ENCODE measurements around the gene ZEB1.

Gene ZEB1

GRCh38 chr10:31418481-31418880, 99.5 kb downstream of the ZEB1 start:
- H3K4me2 ChIP-seq (ENCODE audit: low read length): no peak overlapping the region
- no peaks in the 10 kb centered on the region for H4K20me1 ChIP-seq (ENCODE audit: control insufficient read depth, insufficient read depth, low read depth, low read length)
- H3K9me2 ChIP-seq (replicated peaks; ENCODE audit: control insufficient read depth, low read length): no peaks in the 10 kb centered on the region
- H3K4me3 ChIP-seq (ENCODE audit: low read length): no peak overlapping the region
- H3K79me2 ChIP-seq (ENCODE audit: control insufficient read depth, low read length): peaks cover 88% of the 10 kb centered on the region
- H3F3A ChIP-seq (ENCODE audit: control insufficient read depth, insufficient read depth): no peaks in the 10 kb centered on the region
- no peaks in the 10 kb centered on the region for H3K9me3 ChIP-seq (ENCODE audit: control insufficient read depth, insufficient read depth, low read length)
- no peaks in the 10 kb centered on the region for H3K36me3 ChIP-seq (ENCODE audit: control insufficient read depth, low read length)
- no peak for TF ChIP-seq CTCF (IDR thresholded peaks at IDR 0.05; ENCODE audit: low read depth, low read length, poor library complexity, severe bottlenecking)
- TF ChIP-seq EZH2phosphoT487 (IDR thresholded peaks at IDR 0.05; ENCODE audit: borderline replicate concordance, low read length): no peak
- no peak overlapping the region for H3K27ac ChIP-seq (ENCODE audit: low read depth, low read length)
- H3K27me3 ChIP-seq (ENCODE audit: control insufficient read depth, low read length): no peaks in the 10 kb centered on the region
- peaks cover 8% of the 10 kb centered on the region for H3K4me1 ChIP-seq (ENCODE audit: control insufficient read depth, low read length)

- no peaks in the 10 kb centered on the region for H3K27me3 ChIP-seq (ENCODE audit: control insufficient read depth, low read length)
- no peak for TF ChIP-seq CTCF (IDR thresholded peaks at IDR 0.05; ENCODE audit: low read depth, low read length, poor library complexity, severe bottlenecking)
- no peak for TF ChIP-seq EZH2phosphoT487 (IDR thresholded peaks at IDR 0.05; ENCODE audit: borderline replicate concordance, low read length)
These were observed 100.5 kb downstream of the ZEB1 start for GRCh38 chr10:31419394-31420063.

GRCh38 chr10:31421322-31421721, 102.3 kb downstream of the ZEB1 start:
- no peak for TF ChIP-seq EZH2phosphoT487 (IDR thresholded peaks at IDR 0.05; ENCODE audit: borderline replicate concordance, low read length)
- no peak for TF ChIP-seq CTCF (IDR thresholded peaks at IDR 0.05; ENCODE audit: low read depth, low read length, poor library complexity, severe bottlenecking)
- no peaks in the 10 kb centered on the region for H4K20me1 ChIP-seq (ENCODE audit: control insufficient read depth, insufficient read depth, low read depth, low read length)
- no peaks in the 10 kb centered on the region for H3K27me3 ChIP-seq (ENCODE audit: control insufficient read depth, low read length)
- H3K9me3 ChIP-seq (ENCODE audit: control insufficient read depth, insufficient read depth, low read length): no peaks in the 10 kb centered on the region
- no peaks in the 10 kb centered on the region for H3K36me3 ChIP-seq (ENCODE audit: control insufficient read depth, low read length)
- no peaks in the 10 kb centered on the region for H3F3A ChIP-seq (ENCODE audit: control insufficient read depth, insufficient read depth)
- H3K4me3 ChIP-seq (ENCODE audit: low read length): no peak overlapping the region
- H3K27ac ChIP-seq (ENCODE audit: low read depth, low read length): no peak overlapping the region
- H3K4me1 ChIP-seq (ENCODE audit: control insufficient read depth, low read length): peaks cover 28% of the 10 kb centered on the region
- no peaks in the 10 kb centered on the region for H3K9me2 ChIP-seq (replicated peaks; ENCODE audit: control insufficient read depth, low read length)
- no peak overlapping the region for H3K4me2 ChIP-seq (ENCODE audit: low read length)
- H3K79me2 ChIP-seq (ENCODE audit: control insufficient read depth, low read length): peaks cover 94% of the 10 kb centered on the region

More at GRCh38 chr10:31419394-31420063, 100.5 kb downstream of the ZEB1 start:
- Histone ChIP-seq H3K4me3 (ENCODE audit: low read length) (no peak overlapping the region), H3F3A (ENCODE audit: control insufficient read depth, insufficient read depth) (no peaks in the 10 kb centered on the region), H3K36me3 (ENCODE audit: control insufficient read depth, low read length) (no peaks in the 10 kb centered on the region), H3K79me2 (ENCODE audit: control insufficient read depth, low read length) (peaks cover 91% of the 10 kb centered on the region), H3K4me2 (ENCODE audit: low read length) (no peak overlapping the region), H3K9me2 (replicated peaks; ENCODE audit: control insufficient read depth, low read length) (no peaks in the 10 kb centered on the region), H3K9me3 (ENCODE audit: control insufficient read depth, insufficient read depth, low read length) (no peaks in the 10 kb centered on the region), H3K4me1 (ENCODE audit: control insufficient read depth, low read length) (peaks cover 10% of the 10 kb centered on the region), H4K20me1 (ENCODE audit: control insufficient read depth, insufficient read depth, low read depth, low read length) (no peaks in the 10 kb centered on the region), H3K27ac (ENCODE audit: low read depth, low read length) (no peak overlapping the region)

Data from DOHH2 (cell line).